ENCODE results near the gene GRK5.

Gene GRK5

GRCh38 chr10:119211625-119212441 lies 4.5 kb downstream of the GRK5 start:
- H3K4ac ChIP-seq (ENCODE audit: low read depth in 1 of 2, low read length in 2 of 2), result peak overlapping the region; percentile 1 to 24
- peak overlapping the region; percentile 73 for H4K91ac ChIP-seq (ENCODE audit: low read length)
- H2AFZ ChIP-seq (ENCODE audit: low read depth, low read length), result no peak overlapping the region
- H2AK5ac ChIP-seq (ENCODE audit: low read length, severe bottlenecking), result no peak overlapping the region
- no peak overlapping the region for H3K23ac ChIP-seq (ENCODE audit: low read length in 2 of 2)
- H2BK120ac ChIP-seq (ENCODE audit: low read depth, low read length), result peak overlapping the region; percentile 45
- peaks cover 4% of the 10 kb centered on the region for H3K4me1 ChIP-seq (ENCODE audit: control insufficient read depth, insufficient read depth, low read depth, low read length)
- H3K27me3 ChIP-seq (ENCODE audit: control insufficient read depth in 1 of 2, insufficient read depth in 1 of 2, low read length in 2 of 2), result no peaks in the 10 kb centered on the region
- H3K9me3 ChIP-seq (ENCODE audit: control insufficient read depth, low read length), result no peaks in the 10 kb centered on the region
- peaks cover 0 to 2% of the 10 kb centered on the region in 2 experiments for H3K36me3 ChIP-seq (ENCODE audit: control insufficient read depth in 1 of 2, insufficient read depth in 2 of 2, low read depth in 1 of 2, low read length in 2 of 2)
- peaks cover 15% of the 10 kb centered on the region for H3K79me1 ChIP-seq (replicated peaks; ENCODE audit: low read length, poor library complexity, severe bottlenecking)
- no peak overlapping the region for H2BK5ac ChIP-seq (ENCODE audit: low read depth, low read length, poor library complexity, severe bottlenecking)
- H2BK15ac ChIP-seq (ENCODE audit: low read depth, poor library complexity, severe bottlenecking), result no peak overlapping the region
- H3K4me3 ChIP-seq (ENCODE audit: insufficient read depth in 1 of 2, low read depth in 1 of 2, low read length in 2 of 2), result peak overlapping the region in 1 of 2 experiments; percentile 45
- H3K9ac ChIP-seq (ENCODE audit: low read length), result peak overlapping the region; percentile 88
- no peak overlapping the region for H3K14ac ChIP-seq (ENCODE audit: low read length in 2 of 2)
- peak overlapping the region; percentile 27 for H3K27ac ChIP-seq (ENCODE audit: low read length, poor library complexity, severe bottlenecking)
- DNase-seq, result peak; percentile 62
- peak overlapping the region; percentile 59 for H4K8ac ChIP-seq (ENCODE audit: low read length)
- H2BK12ac ChIP-seq (ENCODE audit: low read length in 2 of 2), result peak overlapping the region in 1 of 2 experiments; percentile 26
- H3K4me2 ChIP-seq (ENCODE audit: low read length, poor library complexity, severe bottlenecking), result peak overlapping the region; percentile 8
- WGBS, result 11% methylated on average over 8 of the region's 12 CpGs
- H3K18ac ChIP-seq (ENCODE audit: low read depth in 1 of 2, low read length in 2 of 2), result peak overlapping the region; percentile 25 to 82

GRCh38 chr10:119215371-119215770 lies 8.0 kb downstream of the GRK5 start:
- Histone ChIP-seq H2BK5ac (ENCODE audit: low read depth, low read length, poor library complexity, severe bottlenecking) (no peak overlapping the region), H2BK120ac (ENCODE audit: low read depth, low read length) (no peak overlapping the region), H2AK5ac (ENCODE audit: low read length, severe bottlenecking) (no peak overlapping the region), H3K18ac (ENCODE audit: low read depth in 1 of 2, low read length in 2 of 2) (no peak overlapping the region), H3K23ac (ENCODE audit: low read length in 2 of 2) (no peak overlapping the region), H4K91ac (ENCODE audit: low read length) (no peak overlapping the region), H3K14ac (ENCODE audit: low read length in 2 of 2) (no peak overlapping the region), H3K79me1 (replicated peaks; ENCODE audit: low read length, poor library complexity, severe bottlenecking) (peaks cover 19% of the 10 kb centered on the region), H3K4ac (ENCODE audit: low read depth in 1 of 2, low read length in 2 of 2) (no peak overlapping the region), H4K8ac (ENCODE audit: low read length) (no peak overlapping the region), H2AFZ (ENCODE audit: low read depth, low read length) (no peak overlapping the region), H3K4me1 (ENCODE audit: control insufficient read depth, insufficient read depth, low read depth, low read length) (peaks cover 2% of the 10 kb centered on the region), H3K4me3 (ENCODE audit: insufficient read depth in 1 of 2, low read depth in 1 of 2, low read length in 2 of 2) (no peak overlapping the region), H3K9me3 (ENCODE audit: control insufficient read depth, low read length) (no peaks in the 10 kb centered on the region), H3K4me2 (ENCODE audit: low read length, poor library complexity, severe bottlenecking) (no peak overlapping the region), H3K27ac (ENCODE audit: low read length, poor library complexity, severe bottlenecking) (no peak overlapping the region), H2BK12ac (ENCODE audit: low read length in 2 of 2) (no peak overlapping the region), H3K27me3 (ENCODE audit: control insufficient read depth in 1 of 2, insufficient read depth in 1 of 2, low read length in 2 of 2) (no peaks in the 10 kb centered on the region), H3K9ac (ENCODE audit: low read length) (no peak overlapping the region), H3K36me3 (ENCODE audit: control insufficient read depth in 1 of 2, insufficient read depth in 2 of 2, low read depth in 1 of 2, low read length in 2 of 2) (peaks cover 0 to 2% of the 10 kb centered on the region in 2 experiments), H2BK15ac (ENCODE audit: low read depth, poor library complexity, severe bottlenecking) (no peak overlapping the region)
- no CpG with 5 or more reads among the region's 2 CpGs for WGBS
- no peak for DNase-seq

- Histone ChIP-seq H3K4ac (ENCODE audit: low read depth in 1 of 2, low read length in 2 of 2) (no peak overlapping the region), H3K27ac (ENCODE audit: low read length, poor library complexity, severe bottlenecking) (no peak overlapping the region), H3K23ac (ENCODE audit: low read length in 2 of 2) (no peak overlapping the region), H4K8ac (ENCODE audit: low read length) (no peak overlapping the region), H2BK5ac (ENCODE audit: low read depth, low read length, poor library complexity, severe bottlenecking) (no peak overlapping the region), H3K18ac (ENCODE audit: low read depth in 1 of 2, low read length in 2 of 2) (peak overlapping the region in 1 of 2 experiments; percentile 49), H3K9ac (ENCODE audit: low read length) (no peak overlapping the region), H3K79me1 (replicated peaks; ENCODE audit: low read length, poor library complexity, severe bottlenecking) (peaks cover 19% of the 10 kb centered on the region), H3K9me3 (ENCODE audit: control insufficient read depth, low read length) (no peaks in the 10 kb centered on the region), H2AK5ac (ENCODE audit: low read length, severe bottlenecking) (no peak overlapping the region), H2BK12ac (ENCODE audit: low read length in 2 of 2) (no peak overlapping the region), H3K27me3 (ENCODE audit: control insufficient read depth in 1 of 2, insufficient read depth in 1 of 2, low read length in 2 of 2) (no peaks in the 10 kb centered on the region), H2BK120ac (ENCODE audit: low read depth, low read length) (no peak overlapping the region), H3K4me2 (ENCODE audit: low read length, poor library complexity, severe bottlenecking) (no peak overlapping the region), H3K14ac (ENCODE audit: low read length in 2 of 2) (no peak overlapping the region), H3K36me3 (ENCODE audit: control insufficient read depth in 1 of 2, insufficient read depth in 2 of 2, low read depth in 1 of 2, low read length in 2 of 2) (peaks cover 0 to 2% of the 10 kb centered on the region in 2 experiments), H2AFZ (ENCODE audit: low read depth, low read length) (no peak overlapping the region), H3K4me3 (ENCODE audit: insufficient read depth in 1 of 2, low read depth in 1 of 2, low read length in 2 of 2) (no peak overlapping the region), H4K91ac (ENCODE audit: low read length) (no peak overlapping the region), H2BK15ac (ENCODE audit: low read depth, poor library complexity, severe bottlenecking) (no peak overlapping the region), H3K4me1 (ENCODE audit: control insufficient read depth, insufficient read depth, low read depth, low read length) (peaks cover 2% of the 10 kb centered on the region)
- no peak for DNase-seq
- 91% methylated on average over 5 of the region's 5 CpGs for WGBS
Measured at GRCh38 chr10:119216127-119216526, 8.8 kb downstream of the GRK5 start.

GRCh38 chr10:119217401-119217800 lies 10.0 kb downstream of the GRK5 start:
- H3K36me3 ChIP-seq (ENCODE audit: control insufficient read depth in 1 of 2, insufficient read depth in 2 of 2, low read depth in 1 of 2, low read length in 2 of 2), result peaks cover 0 to 2% of the 10 kb centered on the region in 2 experiments
- peak overlapping the region; percentile 21 for H4K91ac ChIP-seq (ENCODE audit: low read length)
- H3K4me1 ChIP-seq (ENCODE audit: control insufficient read depth, insufficient read depth, low read depth, low read length), result no peaks in the 10 kb centered on the region
- DNase-seq, result no peak
- peak overlapping the region; percentile 17 to 48 for H3K4ac ChIP-seq (ENCODE audit: low read depth in 1 of 2, low read length in 2 of 2)
- no peaks in the 10 kb centered on the region for H3K9me3 ChIP-seq (ENCODE audit: control insufficient read depth, low read length)
- no peak overlapping the region for H3K27ac ChIP-seq (ENCODE audit: low read length, poor library complexity, severe bottlenecking)
- no peak overlapping the region for H3K14ac ChIP-seq (ENCODE audit: low read length in 2 of 2)
- H4K8ac ChIP-seq (ENCODE audit: low read length), result peak overlapping the region; percentile 9
- H2BK15ac ChIP-seq (ENCODE audit: low read depth, poor library complexity, severe bottlenecking), result no peak overlapping the region
- no peak overlapping the region for H3K4me3 ChIP-seq (ENCODE audit: insufficient read depth in 1 of 2, low read depth in 1 of 2, low read length in 2 of 2)
- H3K18ac ChIP-seq (ENCODE audit: low read depth in 1 of 2, low read length in 2 of 2), result peak overlapping the region in 1 of 2 experiments; percentile 88
- H3K79me1 ChIP-seq (replicated peaks; ENCODE audit: low read length, poor library complexity, severe bottlenecking), result peaks cover 23% of the 10 kb centered on the region
- H2AFZ ChIP-seq (ENCODE audit: low read depth, low read length), result no peak overlapping the region
- peak overlapping the region in 1 of 2 experiments; percentile 8 for H2BK12ac ChIP-seq (ENCODE audit: low read length in 2 of 2)
- no peak overlapping the region for H3K9ac ChIP-seq (ENCODE audit: low read length)
- no peak overlapping the region for H3K23ac ChIP-seq (ENCODE audit: low read length in 2 of 2)
- H2AK5ac ChIP-seq (ENCODE audit: low read length, severe bottlenecking), result no peak overlapping the region
- H2BK5ac ChIP-seq (ENCODE audit: low read depth, low read length, poor library complexity, severe bottlenecking), result no peak overlapping the region
- no peak overlapping the region for H3K4me2 ChIP-seq (ENCODE audit: low read length, poor library complexity, severe bottlenecking)
- H3K27me3 ChIP-seq (ENCODE audit: control insufficient read depth in 1 of 2, insufficient read depth in 1 of 2, low read length in 2 of 2), result no peaks in the 10 kb centered on the region
- WGBS, result 97% methylated on average over 8 of the region's 9 CpGs
- H2BK120ac ChIP-seq (ENCODE audit: low read depth, low read length), result no peak overlapping the region

Measured in mesenchymal stem cell (in vitro differentiated cells and primary cell).